GM21786 (cell line): ENCODE data around the gene HOATZ.

ENCODE experiments used
- ATAC-seq: cut with Tn5 transposase; IDR thresholded peaks from one replicate; pipeline ENCODE4 v1.9.1; 2021; ENCODE audit not compliant: unreplicated experiment

HOATZ gene

DNA sequence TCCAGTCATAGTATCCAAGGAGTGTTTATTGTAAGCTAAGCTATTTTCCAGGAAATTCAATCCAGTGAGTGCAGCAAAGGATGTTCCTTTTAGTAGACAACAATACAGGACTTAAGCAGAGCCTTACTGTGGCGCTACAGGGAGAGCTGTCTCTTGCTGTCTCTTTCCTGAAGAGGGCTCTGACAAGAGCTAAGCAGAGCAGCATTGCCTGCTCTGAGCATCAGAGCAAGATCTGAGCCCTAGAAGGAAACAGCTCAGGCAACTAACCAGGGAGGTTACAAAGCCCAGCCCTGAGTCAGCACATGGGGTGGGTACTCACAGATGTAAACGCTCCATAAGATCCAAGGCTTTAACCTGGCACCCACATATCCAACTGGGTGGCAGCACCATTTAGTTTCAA is 33.9 kb downstream of the HOATZ start:
- no peak for ATAC-seq

DNA sequence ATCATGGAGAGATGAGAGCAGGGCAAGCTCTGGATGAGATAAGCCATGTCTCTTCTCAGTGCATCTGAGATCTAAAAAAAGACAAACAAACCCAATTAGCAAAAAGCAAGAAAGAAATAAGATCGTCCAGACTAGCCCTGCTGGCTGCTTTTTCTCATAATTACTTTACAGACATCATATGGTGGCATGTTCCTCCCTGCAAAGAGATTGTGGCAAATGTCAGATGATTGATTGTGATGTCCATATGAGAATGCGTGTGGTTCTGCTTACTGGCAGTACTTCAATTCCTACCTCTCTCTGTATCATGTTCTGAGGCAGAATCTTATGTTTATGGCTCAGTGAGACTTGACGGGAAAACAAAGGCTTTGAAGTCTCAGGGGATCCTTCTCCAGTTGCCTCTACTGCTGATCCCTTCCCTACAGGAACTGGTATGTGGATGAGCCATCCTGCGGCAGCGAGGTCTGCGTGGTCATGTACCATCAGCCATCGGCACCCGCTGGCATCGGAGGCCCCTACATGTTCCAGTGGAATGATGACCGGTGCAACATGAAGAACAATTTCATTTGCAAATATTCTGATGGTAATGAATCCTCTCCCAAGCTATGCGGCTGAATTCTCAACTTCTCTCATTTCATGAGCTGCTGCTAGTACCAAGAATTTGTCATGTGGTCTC is 34.8 kb downstream of the HOATZ start:
- no peak for ATAC-seq

DNA sequence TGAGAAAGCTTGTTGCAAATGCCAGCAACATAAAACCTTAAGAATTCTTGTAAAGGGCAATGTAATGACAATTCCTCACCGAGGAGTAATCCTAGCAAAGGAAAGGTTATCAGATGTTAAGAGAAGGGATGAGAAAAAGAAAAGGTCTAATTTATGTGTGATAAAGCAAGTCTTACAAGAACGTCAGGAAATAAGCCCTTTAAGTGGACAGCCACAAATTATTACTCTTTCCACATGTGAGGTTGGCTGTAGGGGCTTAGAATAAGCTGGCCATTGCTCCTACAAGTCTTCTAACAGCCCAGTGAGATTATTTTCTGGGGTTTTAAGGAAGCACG is 35.3 kb downstream of the HOATZ start:
- no peak for ATAC-seq

DNA sequence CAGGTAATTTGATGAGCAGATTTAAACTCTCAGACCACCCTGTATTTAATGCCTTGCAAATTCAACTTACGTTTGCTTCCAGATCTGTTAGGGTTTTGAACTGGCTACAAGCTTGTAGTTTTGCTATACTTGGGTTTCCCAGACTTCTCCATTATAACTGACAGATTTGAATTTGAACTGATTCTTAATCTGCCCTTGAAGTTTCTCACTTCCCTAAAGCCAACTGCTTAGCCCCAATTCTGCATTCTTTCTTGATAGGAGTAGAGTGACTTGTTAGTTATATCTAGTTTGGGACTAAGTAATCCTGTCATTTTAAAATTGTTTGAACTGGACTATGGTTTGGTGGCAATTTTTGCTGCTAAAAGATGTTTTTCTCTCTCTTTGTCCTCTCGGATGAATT is 35.7 kb downstream of the HOATZ start:
- ATAC-seq = no peak

- no peak for ATAC-seq
Measured at GRCh38 chr11:111554532-111554931, 40.0 kb downstream of the HOATZ start.

GRCh38 chr11:111555255-111555654 is 40.7 kb downstream of the HOATZ start:
- no peak for ATAC-seq

GRCh38 chr11:111557425-111558111 is 43.0 kb downstream of the HOATZ start:
- ATAC-seq = no peak

GRCh38 chr11:111559800-111560464 is 45.4 kb downstream of the HOATZ start:
- no peak for ATAC-seq

DNA sequence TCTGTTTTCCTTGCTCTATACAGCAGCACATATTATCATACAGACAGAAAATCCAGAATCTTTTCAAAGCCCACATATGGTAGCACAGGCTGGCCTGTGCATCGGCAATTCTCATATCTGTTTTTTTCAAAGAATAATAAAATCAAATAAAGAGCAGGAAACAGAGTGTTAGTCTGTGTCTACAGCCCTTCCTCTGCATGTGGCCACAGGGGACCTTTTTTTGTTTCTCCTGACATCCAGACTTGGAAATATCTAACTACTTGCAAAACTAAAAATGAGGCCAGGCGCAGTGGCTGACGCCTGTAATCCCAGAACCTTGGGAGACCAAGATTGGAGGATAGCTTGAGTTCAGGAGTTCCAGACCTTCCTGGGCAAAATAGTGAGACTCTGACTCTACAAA is 46.2 kb downstream of the HOATZ start:
- no peak for ATAC-seq

DNA sequence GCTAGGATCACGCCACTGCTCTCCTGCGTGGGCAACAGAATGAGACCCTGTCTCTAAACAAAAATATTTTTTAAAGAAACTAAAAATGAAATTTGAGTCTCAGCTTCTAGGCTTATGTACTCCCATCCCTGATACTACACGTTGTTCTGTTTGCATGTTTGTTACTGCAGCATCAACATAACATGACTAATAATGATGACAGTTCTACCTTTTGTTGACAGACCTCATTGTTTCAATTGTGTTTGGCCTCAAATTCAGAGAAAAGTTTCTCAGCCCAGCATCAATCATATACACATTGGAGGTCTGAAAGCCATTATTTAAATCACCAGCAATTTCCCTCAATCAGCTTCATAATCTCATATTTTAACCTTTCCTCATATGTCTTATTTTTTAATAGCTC is 46.7 kb downstream of the HOATZ start:
- no peak for ATAC-seq

DNA sequence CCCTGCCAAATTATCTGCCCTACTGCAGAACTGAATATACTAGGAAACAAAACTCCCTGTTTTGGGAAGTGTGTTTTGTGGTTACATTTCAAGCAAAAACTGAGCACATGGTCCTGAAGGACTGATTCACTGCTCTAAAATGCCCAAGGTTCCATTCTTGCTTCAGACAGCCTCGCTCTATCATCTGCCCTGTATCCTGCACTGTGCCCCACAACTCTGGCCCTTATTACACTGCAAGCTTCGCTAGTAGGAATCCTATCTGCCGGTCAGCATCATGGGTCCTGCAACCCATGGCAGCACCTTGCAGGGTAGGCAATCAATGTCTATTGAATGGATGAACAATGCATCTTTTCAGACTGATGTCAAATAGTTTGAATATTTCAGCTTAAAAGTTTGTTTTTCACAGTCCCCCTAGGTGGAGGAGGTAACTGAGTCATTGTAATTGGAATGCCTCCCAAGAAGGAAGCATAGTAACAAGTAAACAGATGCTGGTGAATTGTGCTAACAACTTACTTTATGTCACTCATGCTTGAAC is 47.3 kb downstream of the HOATZ start:
- no peak for ATAC-seq

DNA sequence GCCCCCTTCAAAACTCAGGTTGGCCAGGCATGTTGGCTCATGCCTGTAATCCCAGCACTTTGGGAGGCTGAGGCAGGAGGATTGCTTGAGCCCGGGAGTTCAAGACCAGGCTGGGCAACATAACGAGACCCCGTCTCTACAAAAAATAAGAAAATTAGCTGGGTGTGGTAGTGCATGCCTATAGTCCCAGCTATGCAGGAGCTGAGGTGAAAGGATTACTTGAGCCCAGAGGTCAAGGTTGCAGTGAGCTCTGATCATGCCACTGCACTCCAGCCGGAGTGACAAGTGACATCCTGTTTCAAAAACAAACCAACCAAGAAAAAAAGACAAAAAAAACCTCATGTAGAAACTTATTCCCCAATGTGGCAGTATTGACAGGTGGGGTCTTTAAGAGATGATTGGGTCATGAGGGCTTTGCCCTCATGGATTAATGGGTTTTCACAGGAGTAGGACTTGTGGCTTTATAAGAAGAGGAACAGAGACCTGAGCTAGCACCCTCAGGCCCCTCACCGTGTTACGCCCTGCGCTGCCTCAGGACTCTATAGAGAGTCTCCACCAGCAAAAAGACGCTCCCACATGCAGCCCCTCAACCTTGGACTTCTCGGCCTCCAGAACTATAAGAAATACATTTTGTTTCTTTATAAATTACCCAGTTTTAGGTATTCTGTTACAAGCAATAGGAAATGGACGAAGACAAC is 48.3 kb downstream of the HOATZ start:
- ATAC-seq = no peak

GRCh38 chr11:111565114-111565720 is 50.6 kb downstream of the HOATZ start:
- ATAC-seq = no peak

DNA sequence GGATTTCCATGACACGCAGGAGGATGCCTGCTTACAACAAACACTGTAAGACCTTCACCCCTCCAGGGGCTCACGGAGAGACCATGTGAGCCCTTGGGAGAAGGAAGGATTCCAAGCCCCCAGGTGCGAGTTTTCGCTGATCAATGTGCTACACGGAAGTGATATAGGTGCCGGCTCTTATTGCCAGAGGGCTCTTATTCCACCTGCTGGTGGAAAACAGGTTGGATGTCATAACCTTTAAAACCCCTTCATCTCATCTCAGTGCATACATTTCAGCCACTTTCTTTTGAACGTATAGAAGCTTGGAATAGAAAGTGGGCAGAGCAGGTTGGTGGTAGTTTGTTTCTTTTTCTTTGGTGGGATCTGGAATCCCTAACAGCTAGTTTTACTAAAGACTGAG is 51.7 kb downstream of the HOATZ start:
- ATAC-seq = no peak

DNA sequence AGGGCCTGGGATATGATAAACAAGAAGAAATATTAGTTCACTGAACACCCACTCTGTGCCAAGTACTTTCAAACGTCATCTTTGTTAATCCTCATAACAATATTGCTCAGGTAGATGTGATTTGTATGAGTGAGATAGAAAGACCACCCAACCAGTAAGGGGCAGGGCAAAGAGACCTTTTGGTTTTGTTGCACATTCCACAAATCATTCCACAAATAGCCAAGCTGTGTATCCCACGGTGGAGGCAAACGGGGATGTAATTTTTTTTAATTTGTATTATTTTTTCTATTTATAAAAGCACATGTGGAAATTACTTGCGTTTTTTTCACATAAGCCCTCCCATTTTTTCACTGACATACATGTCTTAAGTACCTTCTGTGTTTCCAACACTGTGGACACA is 54.9 kb downstream of the HOATZ start:
- ATAC-seq = no peak

DNA sequence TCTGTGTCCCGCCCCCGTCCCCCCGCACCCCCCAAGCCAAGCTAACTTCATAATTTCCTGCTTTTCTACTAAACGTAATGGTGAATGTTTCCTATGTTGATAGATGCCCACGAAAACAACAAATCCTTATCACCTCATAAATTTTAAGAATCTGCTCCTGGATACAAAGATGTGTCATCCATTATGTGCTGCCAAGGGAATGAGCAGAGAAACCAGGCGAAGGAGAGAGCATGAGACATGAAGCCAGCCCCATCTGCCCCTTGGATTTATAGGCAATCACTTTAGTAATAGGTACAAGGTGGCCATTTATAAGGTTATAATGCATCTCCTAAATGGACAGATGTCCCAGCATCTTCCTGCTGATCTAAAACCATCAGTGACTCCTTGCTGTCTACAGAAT is 56.2 kb downstream of the HOATZ start:
- no peak for ATAC-seq

DNA sequence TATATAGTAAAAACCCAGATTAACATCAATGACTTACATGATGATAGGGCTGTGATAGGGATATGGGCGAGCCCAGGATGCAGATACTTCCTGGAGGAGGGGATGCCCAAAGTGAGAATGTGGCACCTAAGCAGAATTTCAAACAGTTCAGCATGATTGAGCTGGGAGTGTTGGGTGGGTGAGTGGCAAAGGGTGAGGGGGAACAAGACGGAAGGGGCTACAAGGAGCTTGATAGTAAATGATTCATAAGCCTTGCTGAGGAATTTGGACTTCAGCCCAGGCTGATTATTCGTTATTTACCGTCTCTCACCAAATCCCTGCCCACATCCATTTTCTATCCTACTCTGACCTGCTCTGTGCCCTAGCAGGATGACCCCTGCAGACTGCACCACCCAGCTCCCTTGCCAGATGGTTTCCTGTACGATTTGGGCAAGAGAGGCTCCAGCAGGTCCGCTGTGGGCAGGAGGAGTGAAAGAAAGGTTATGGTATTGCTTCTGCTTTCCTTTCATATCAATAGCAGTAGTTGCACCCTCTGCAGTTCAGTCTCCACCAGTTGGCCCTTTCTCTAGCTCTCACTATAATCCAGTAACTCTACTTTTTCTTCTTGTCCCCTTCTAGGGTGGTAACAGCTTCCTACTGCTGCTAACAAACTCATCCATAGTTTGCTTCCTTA is 57.4 kb downstream of the HOATZ start:
- no peak for ATAC-seq

DNA sequence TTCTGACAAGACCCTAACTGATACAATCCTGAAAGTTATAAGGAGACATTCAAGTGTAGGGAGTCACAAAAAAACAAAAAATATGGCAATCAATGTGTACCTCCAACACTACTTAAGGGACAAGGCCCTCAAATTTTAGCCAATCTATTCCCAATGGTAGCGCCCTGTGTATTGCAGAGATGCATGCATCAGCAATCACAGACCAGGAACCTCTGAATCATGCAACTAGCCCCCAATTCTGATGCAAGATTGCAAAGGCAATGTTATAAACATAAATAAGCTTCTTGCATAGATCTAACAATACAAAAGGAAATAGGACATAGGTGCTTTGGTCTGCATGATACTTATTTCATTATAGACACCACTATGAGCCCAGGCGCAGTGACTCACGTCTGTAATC is 58.0 kb downstream of the HOATZ start:
- no peak for ATAC-seq

DNA sequence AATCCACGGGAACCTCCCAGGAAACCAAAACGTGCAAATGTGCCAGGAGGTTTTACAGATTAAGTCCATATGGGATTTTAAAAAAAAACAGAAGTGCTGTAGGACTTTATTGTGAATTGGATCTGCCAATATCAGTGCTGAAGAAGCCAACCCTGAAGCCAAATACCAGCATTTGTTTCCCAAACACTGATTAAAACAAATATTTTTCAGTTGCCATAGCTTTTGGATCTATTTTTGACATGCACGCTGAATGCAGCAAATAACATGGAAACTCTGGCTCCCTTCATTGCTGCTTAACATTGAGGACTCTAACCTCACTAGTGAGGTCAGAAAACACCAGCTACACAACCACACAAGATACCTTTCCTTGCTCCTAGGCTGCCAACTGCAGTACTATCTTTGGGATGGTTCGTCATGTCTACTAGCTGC is 59.3 kb downstream of the HOATZ start:
- no peak for ATAC-seq

GRCh38 chr11:111574373-111575225 is 60.0 kb downstream of the HOATZ start:
- no peak for ATAC-seq
